Lung (tissue), 12 donors: ENCODE measurements around the gene BMP8B. TPM values are rescaled to one million over a fixed set of nuclear protein-coding genes. Genes with fewer than 3 reads are reported as not detected.
"Not testable (repeated sequence)": the region's sequence is repeated elsewhere in the genome, so short reads cannot be mapped to it uniquely, and the experiment has no call there.

Experiments
- ATAC-seq: fragments of 200-7000 bp; cut with Tn5 transposase; one replicate; pipeline ENCODE4 v1.9.1; 2020; ENCODE audit warnings: moderate number of reproducible peaks; ENCODE audit not compliant: insufficient read depth, low FRiP score
- DNase-seq, 3 donors: peaks; one replicate each; pipeline ENCODE4 v3.0.0-alpha.2; 2013 to 2017
- H3K27ac ChIP-seq, 2 donors: one replicate each; pipeline ENCODE4 v1.5.1; 2013; ENCODE audit warnings: mild to moderate bottlenecking in 2 of 2, moderate library complexity in 2 of 2, control low read depth in 1 of 2, inconsistent platforms in 1 of 2, low read depth in 1 of 2, low read length in 1 of 2
- H3K27me3 ChIP-seq, 3 donors: one replicate each; pipeline ENCODE4 v1.5.1; 2013; ENCODE audit warnings: low read length in 2 of 3; ENCODE audit not compliant: control insufficient read depth in 3 of 3, insufficient read depth in 3 of 3
- H3K36me3 ChIP-seq, 4 donors: one replicate each; pipeline ENCODE4 v1.5.1; 2013; ENCODE audit warnings: low read length in 4 of 4, mild to moderate bottlenecking in 1 of 4, moderate library complexity in 1 of 4; ENCODE audit not compliant: control insufficient read depth in 4 of 4, insufficient read depth in 4 of 4
- H3K4me1 ChIP-seq, 5 donors: one replicate each; pipeline ENCODE4 v1.5.1; 2013; ENCODE audit warnings: low read length in 5 of 5, mild to moderate bottlenecking in 2 of 5, moderate library complexity in 1 of 5; ENCODE audit not compliant: control insufficient read depth in 5 of 5, insufficient read depth in 5 of 5
- H3K4me3 ChIP-seq: one replicate; pipeline ENCODE4 v1.5.1; 2013; ENCODE audit warnings: mild to moderate bottlenecking, control low read depth, moderate library complexity
- H3K9ac ChIP-seq, 2 donors: one replicate each; pipeline ENCODE4 v1.5.1; 2013; ENCODE audit warnings: low read length in 2 of 2, control low read depth in 1 of 2; ENCODE audit not compliant: insufficient read depth in 1 of 2
- H3K9me3 ChIP-seq, 4 donors: one replicate each; pipeline ENCODE4 v1.5.1; 2013; ENCODE audit warnings: low read length in 3 of 4, mild to moderate bottlenecking in 1 of 4, moderate library complexity in 1 of 4; ENCODE audit not compliant: control insufficient read depth in 4 of 4, insufficient read depth in 3 of 4
- CTCF ChIP-seq: IDR thresholded peaks from 2 replicates; pipeline ENCODE4 v1.5.1; 2012; ENCODE audit warnings: mild to moderate bottlenecking; ENCODE audit errors: control extremely low read depth, extremely low read depth
- WGBS, 2 donors: extraction: QIAGEN DNeasy Blood & Tissue Kit; methylation state at CpG; one replicate each; pipeline ENCODE4 v1.1.7; 2013; 5-methylcytosine and 5-hydroxymethylcytosine counted together
- polyA plus RNA-seq, 2 donors: library from polyadenylated mRNA; stranded (reverse); fragments of 200-250 nt; gene quantifications; one replicate each; pipeline ENCODE4 v1.2.1, GENCODE V29; 2013
- total RNA-seq, 2 donors: library from RNA; depleted of rRNA in 1 of 2; stranded (reverse); fragments of >200 nt in 1 of 2; gene quantifications; one replicate each; pipeline ENCODE4 v1.2.1, GENCODE V29; 2014 to 2021
- donor health status: control.
- donor health status: control.
- donor health status: Bipolar disorder and iron deficiency.
- donor health status: healthy.
- donor health status: DM: yes; HTN: yes; CAD: no.

Gene BMP8B
- total and polyA plus RNA-seq, 4 donors, result 0.63 to 4.9 (median 0.90) TPM

- Histone ChIP-seq H3K27ac (no peak overlapping the region), H3K36me3 (no peaks in the 10 kb centered on the region), H3K4me1 (no peaks in the 10 kb centered on the region), H3K4me3 (no peak overlapping the region), H3K9me3 (no peaks in the 10 kb centered on the region), H3K9ac (no peak overlapping the region), H3K27me3 (no peaks in the 10 kb centered on the region)
- no peak for DNase-seq
- no peak for ATAC-seq
- 69 to 80% methylated on average over 5 of the region's 5 CpGs for WGBS, 2 donors
- no peak for TF ChIP-seq CTCF
Measured at GRCh38 chr1:39822146-39822545, 33.5 kb upstream of the BMP8B start.

GRCh38 chr1:39819091-39819812 lies 30.6 kb upstream of the BMP8B start:
- 79 to 86% methylated on average over 22 of the region's 22 CpGs for WGBS, 2 donors
- DNase-seq, result no peak
- Histone ChIP-seq H3K9ac (no peak overlapping the region), H3K36me3 (no peaks in the 10 kb centered on the region), H3K4me1 (no peaks in the 10 kb centered on the region), H3K27ac (no peak overlapping the region), H3K4me3 (no peak overlapping the region), H3K9me3 (no peaks in the 10 kb centered on the region), H3K27me3 (no peaks in the 10 kb centered on the region)
- no peak for TF ChIP-seq CTCF
- no peak for ATAC-seq

- WGBS, 2 donors, result 96 to 100% methylated on average over 2 of the region's 2 CpGs
- no peaks in the 10 kb centered on the region for H3K9me3 ChIP-seq
- H3K27ac ChIP-seq, result no peak overlapping the region
- H3K36me3 ChIP-seq, result no peaks in the 10 kb centered on the region
- no peak for TF ChIP-seq CTCF
- no peaks in the 10 kb centered on the region for H3K4me1 ChIP-seq
- no peak for ATAC-seq
- H3K4me3 ChIP-seq, result no peak overlapping the region
- no peak overlapping the region for H3K9ac ChIP-seq
- DNase-seq, result no peak
- H3K27me3 ChIP-seq, result no peaks in the 10 kb centered on the region
Measured at GRCh38 chr1:39818482-39818881, 29.8 kb upstream of the BMP8B start.

- H3K27me3 ChIP-seq, H3K4me1 ChIP-seq, H3K4me3 ChIP-seq, H3K36me3 ChIP-seq, H3K9me3 ChIP-seq, H3K9ac ChIP-seq: not testable (repeated sequence)
- peak overlapping the region in 1 of 2 donors; percentile 32 for H3K27ac ChIP-seq
- WGBS, 2 donors, result 40 to 50% methylated on average over 17 to 18 of the region's 24 CpGs
- DNase-seq (peak in 2 of 3 donors; percentile 11 to 25), ATAC-seq (peak; percentile 43)
Measured at GRCh38 chr1:39817091-39817932, 28.6 kb upstream of the BMP8B start.
